Neural progenitor cell (in vitro differentiated cells): ENCODE data around the gene BRINP1. TPM values are rescaled to one million over a fixed set of nuclear protein-coding genes. Genes with fewer than 3 reads are reported as not detected.

Source experiments
- DNase-seq: peaks from one replicate; pipeline ENCODE4 v3.0.0-alpha.2; 2016; ENCODE audit warnings: low spot score
- H2AFZ ChIP-seq: fragments of 200-600 bp; sonication (generic); replicated peaks from 2 replicates; pipeline ENCODE4 v1.6.1; 2016; ENCODE audit warnings: antibody characterized with exemption
- H3F3A ChIP-seq: fragments of 200-600 bp; sonication (generic); 2 replicates; pipeline ENCODE4 v1.6.1; 2016; ENCODE audit warnings: antibody characterized with exemption, low read depth
- H3K27ac ChIP-seq: fragments of 200-600 bp; sonication (generic); 2 replicates; pipeline ENCODE4 v1.5.1; 2016; ENCODE audit warnings: mild to moderate bottlenecking
- H3K27me3 ChIP-seq: fragments of 200-600 bp; sonication (generic); 2 replicates; pipeline ENCODE4 v1.6.1; 2016; ENCODE audit warnings: mild to moderate bottlenecking, moderate library complexity
- H3K36me3 ChIP-seq: fragments of 200-600 bp; sonication (generic); 2 replicates; pipeline ENCODE4 v1.5.1; 2016
- H3K4me1 ChIP-seq: fragments of 200-600 bp; sonication (generic); 2 replicates; pipeline ENCODE4 v1.6.1; 2016; ENCODE audit warnings: mixed run types
- H3K4me2 ChIP-seq: fragments of 200-600 bp; sonication (generic); 2 replicates; pipeline ENCODE4 v1.6.1; 2016
- H3K4me3 ChIP-seq: fragments of 200-600 bp; sonication (generic); 2 replicates; pipeline ENCODE4 v1.5.1; 2016
- H3K79me2 ChIP-seq: fragments of 200-600 bp; sonication (generic); 2 replicates; pipeline ENCODE4 v1.6.1; 2016; ENCODE audit warnings: low read depth
- H3K9ac ChIP-seq: fragments of 200-600 bp; sonication (generic); 2 replicates; pipeline ENCODE4 v1.6.1; 2016
- H3K9me3 ChIP-seq: fragments of 200-600 bp; sonication (generic); 2 replicates; pipeline ENCODE4 v1.5.1; 2016; ENCODE audit warnings: low read depth
- H4K20me1 ChIP-seq: fragments of 200-600 bp; sonication (generic); 2 replicates; pipeline ENCODE4 v1.6.1; 2016; ENCODE audit warnings: low read depth
- H3K27ac Mint-ChIP-seq: 3 replicates; pipeline ENCODE4 v1.8.0; 2021; ENCODE audit warnings: mixed read lengths
- H3K27me3 Mint-ChIP-seq: 2 replicates; pipeline ENCODE4 v1.8.0; 2022; ENCODE audit warnings: low read depth, mild to moderate bottlenecking, inconsistent platforms, moderate library complexity, mixed read lengths; ENCODE audit not compliant: insufficient read depth
- H3K36me3 Mint-ChIP-seq: 3 replicates; pipeline ENCODE4 v1.8.0; 2021; ENCODE audit warnings: mixed read lengths
- H3K4me1 Mint-ChIP-seq: 3 replicates; pipeline ENCODE4 v1.8.0; 2021; ENCODE audit warnings: mixed read lengths
- H3K4me3 Mint-ChIP-seq: 3 replicates; pipeline ENCODE4 v1.8.0; 2021; ENCODE audit warnings: mild to moderate bottlenecking, moderate library complexity, mixed read lengths
- H3K9me3 Mint-ChIP-seq: 3 replicates; pipeline ENCODE4 v1.8.0; 2020; ENCODE audit warnings: mixed read lengths
- CTCF ChIP-seq: fragments of 200-600 bp; sonication (generic); IDR thresholded peaks from 2 replicates; pipeline ENCODE4 v1.5.1; 2017; ENCODE audit warnings: antibody characterized with exemption, mild to moderate bottlenecking
- EZH2 ChIP-seq: fragments of 200-600 bp; sonication (generic); IDR thresholded peaks from 2 replicates; pipeline ENCODE4 v1.6.1; 2017; ENCODE audit warnings: antibody characterized with exemption, mild to moderate bottlenecking, moderate library complexity
- EZH2phosphoT487 ChIP-seq: fragments of 200-600 bp; sonication (generic); IDR thresholded peaks from 2 replicates; pipeline ENCODE4 v1.6.1; 2017; ENCODE audit warnings: antibody characterized with exemption
- total RNA-seq: library from RNA; depleted of rRNA; stranded (reverse); fragments of >200 nt; gene quantifications from 2 replicates; pipeline ENCODE4 v1.2.3, GENCODE V29; 2015; ENCODE audit warnings: low replicate concordance

Gene BRINP1
- total RNA-seq, 1 donor from 2014 or later = 0.62 TPM

DNA sequence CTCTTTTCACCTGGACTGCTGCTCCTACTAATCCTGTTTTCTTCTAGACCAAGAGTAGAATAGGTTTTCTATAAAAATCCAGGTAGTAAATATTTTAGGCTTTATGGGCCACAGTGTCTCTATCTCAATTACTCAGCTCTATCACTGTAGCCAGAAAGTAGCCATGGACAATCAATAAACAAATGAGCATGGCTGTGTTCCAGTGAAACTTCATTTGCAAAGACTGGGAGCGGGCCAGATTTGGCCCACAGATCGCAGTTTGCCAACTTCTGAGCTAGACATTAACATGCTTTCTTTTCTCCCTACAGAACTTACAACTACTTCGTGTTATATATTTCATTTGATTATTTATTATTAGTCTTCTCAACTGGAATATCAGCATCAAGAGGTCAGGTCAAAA, 30.2 kb downstream of the BRINP1 start:
- no peaks in the 10 kb centered on the region for H3K79me2 ChIP-seq
- H3K9me3 ChIP-seq = no peaks in the 10 kb centered on the region
- H3K4me1 ChIP-seq = peaks cover 18% of the 10 kb centered on the region
- no peak for DNase-seq
- H3K4me2 ChIP-seq = no peak overlapping the region
- TF ChIP-seq CTCF (no peak), EZH2phosphoT487 (no peak), EZH2 (no peak)
- H3K27ac ChIP-seq = no peak overlapping the region
- H3K27me3 ChIP-seq = no peaks in the 10 kb centered on the region
- no peak overlapping the region for H2AFZ ChIP-seq
- no peaks in the 10 kb centered on the region for H3K36me3 ChIP-seq
- no peak overlapping the region for H3K9ac ChIP-seq
- Mint-ChIP-seq H3K27me3 (peaks cover 2% of the 10 kb centered on the region), H3K9me3 (no peaks in the 10 kb centered on the region), H3K36me3 (peaks cover 1% of the 10 kb centered on the region), H3K4me1 (peaks cover 16% of the 10 kb centered on the region), H3K27ac (no peak overlapping the region), H3K4me3 (no peak overlapping the region)
- no peaks in the 10 kb centered on the region for H3F3A ChIP-seq
- no peaks in the 10 kb centered on the region for H4K20me1 ChIP-seq
- no peak overlapping the region for H3K4me3 ChIP-seq

- peaks cover 20% of the 10 kb centered on the region for H3K4me1 Mint-ChIP-seq
- H3K4me1 ChIP-seq = peaks cover 26% of the 10 kb centered on the region
These were observed 31.7 kb downstream of the BRINP1 start for GRCh38 chr9:119337573-119337972.

DNA sequence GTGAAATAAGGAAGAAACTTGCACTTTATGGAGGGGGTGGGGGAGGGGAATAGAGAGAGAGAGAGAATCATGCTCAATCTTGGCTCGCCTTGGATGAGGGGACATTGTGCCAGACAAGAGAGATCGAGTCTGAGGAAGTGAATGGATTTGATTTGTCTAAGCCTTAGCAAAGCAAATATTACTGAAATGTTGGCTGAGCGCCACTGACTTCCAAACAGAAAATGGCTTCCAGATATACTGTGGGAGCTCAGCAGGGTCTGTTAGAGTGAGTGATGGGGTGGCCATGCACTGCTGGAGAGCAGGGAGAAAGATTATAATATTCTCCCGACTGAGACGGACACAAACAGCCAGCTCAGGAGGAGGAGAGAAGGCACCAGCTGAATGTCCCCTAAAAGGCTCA, 34.5 kb downstream of the BRINP1 start:
- no peak overlapping the region for H3K27ac Mint-ChIP-seq
- H3K4me1 Mint-ChIP-seq = peaks cover 22% of the 10 kb centered on the region
- no peak for TF ChIP-seq EZH2
- TF ChIP-seq CTCF = no peak
- TF ChIP-seq EZH2phosphoT487 = no peak
- no peaks in the 10 kb centered on the region for H3K79me2 ChIP-seq
- no peaks in the 10 kb centered on the region for H3K36me3 ChIP-seq
- DNase-seq = no peak
- H3K4me3 Mint-ChIP-seq = no peak overlapping the region
- no peaks in the 10 kb centered on the region for H3F3A ChIP-seq
- H3K27me3 ChIP-seq = no peaks in the 10 kb centered on the region
- H3K27ac ChIP-seq = no peak overlapping the region
- peaks cover 2% of the 10 kb centered on the region for H3K27me3 Mint-ChIP-seq
- peaks cover 1% of the 10 kb centered on the region for H3K36me3 Mint-ChIP-seq
- H3K9me3 Mint-ChIP-seq = peaks cover 7% of the 10 kb centered on the region
- peaks cover 22% of the 10 kb centered on the region for H3K4me1 ChIP-seq
- no peak overlapping the region for H3K4me2 ChIP-seq
- H3K4me3 ChIP-seq = no peak overlapping the region
- no peak overlapping the region for H3K9ac ChIP-seq
- no peak overlapping the region for H2AFZ ChIP-seq
- no peaks in the 10 kb centered on the region for H3K9me3 ChIP-seq
- no peaks in the 10 kb centered on the region for H4K20me1 ChIP-seq

More at GRCh38 chr9:119337573-119337972, 31.7 kb downstream of the BRINP1 start:
- Histone ChIP-seq H3K9ac (no peak overlapping the region), H3K9me3 (no peaks in the 10 kb centered on the region), H4K20me1 (no peaks in the 10 kb centered on the region), H3K27me3 (no peaks in the 10 kb centered on the region), H3K27ac (no peak overlapping the region), H3K4me3 (no peak overlapping the region), H3K4me2 (no peak overlapping the region), H2AFZ (no peak overlapping the region), H3F3A (no peaks in the 10 kb centered on the region), H3K36me3 (no peaks in the 10 kb centered on the region), H3K79me2 (no peaks in the 10 kb centered on the region)
- Mint-ChIP-seq H3K4me3 (no peak overlapping the region), H3K27me3 (peaks cover 2% of the 10 kb centered on the region), H3K27ac (no peak overlapping the region), H3K36me3 (peaks cover 1% of the 10 kb centered on the region), H3K9me3 (no peaks in the 10 kb centered on the region)
- DNase-seq = no peak
- TF ChIP-seq CTCF (no peak), EZH2phosphoT487 (no peak), EZH2 (no peak)
